ENCODE data around the gene CCDC78. TPM values are rescaled to one million over a fixed set of nuclear protein-coding genes. Genes with fewer than 3 reads are reported as not detected.
A peak's percentile ranks its signal among the peaks of the same experiment; 100 is the strongest.

The CCDC78 gene
- total and polyA plus RNA-seq, 2 of the 13 experiments (the other 11 are each of a cell fraction or from before 2014, with no cell fraction given): 0.53 to 1.5 TPM

DNA sequence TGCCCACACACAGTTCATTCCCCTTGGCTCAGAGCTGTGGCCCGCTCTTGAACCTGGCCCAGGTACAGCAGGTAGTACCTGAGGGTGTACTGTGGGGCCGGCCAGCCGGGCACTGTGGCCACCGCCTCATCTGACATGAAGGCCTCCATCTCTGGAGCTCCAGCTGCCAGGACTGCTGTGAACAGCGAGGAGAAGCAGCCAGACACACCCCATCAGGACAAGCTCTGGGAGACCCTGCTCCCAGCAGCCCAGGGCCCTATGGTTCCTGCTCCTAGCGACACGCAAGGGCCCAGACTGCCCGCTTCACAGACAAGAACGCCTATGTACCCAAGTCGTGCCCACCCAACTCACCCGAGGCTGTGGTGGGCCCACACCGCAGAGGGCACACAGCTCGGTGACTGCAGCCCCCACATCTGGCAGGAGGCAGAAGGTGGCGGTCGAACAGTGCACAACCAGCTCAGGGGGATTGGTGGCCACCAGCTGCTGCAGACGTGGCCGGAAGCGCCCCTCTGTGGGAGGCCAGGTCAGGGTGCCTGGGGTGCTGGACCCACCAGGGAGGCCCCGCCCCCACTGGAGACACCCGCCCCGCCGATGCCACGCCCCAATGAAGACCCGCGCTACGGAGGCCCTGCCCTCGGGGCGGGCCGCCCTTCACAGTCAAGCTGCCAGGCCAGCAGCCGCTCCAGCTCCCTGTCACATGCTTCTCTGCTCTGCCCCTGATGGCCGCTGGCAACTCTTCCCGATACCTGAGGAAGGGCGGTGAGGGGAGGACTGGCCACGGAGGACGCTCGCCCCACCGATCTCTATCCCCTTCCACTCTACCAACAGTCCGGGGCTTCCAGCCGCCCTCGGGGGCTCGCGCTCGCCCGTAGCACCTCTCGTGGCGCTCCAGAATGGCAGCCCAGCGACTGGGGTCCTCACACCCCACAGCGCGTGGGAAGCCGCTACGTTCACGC, 47.1 kb downstream of the CCDC78 start (continued):
- TF ChIP-seq, protein P1, sequence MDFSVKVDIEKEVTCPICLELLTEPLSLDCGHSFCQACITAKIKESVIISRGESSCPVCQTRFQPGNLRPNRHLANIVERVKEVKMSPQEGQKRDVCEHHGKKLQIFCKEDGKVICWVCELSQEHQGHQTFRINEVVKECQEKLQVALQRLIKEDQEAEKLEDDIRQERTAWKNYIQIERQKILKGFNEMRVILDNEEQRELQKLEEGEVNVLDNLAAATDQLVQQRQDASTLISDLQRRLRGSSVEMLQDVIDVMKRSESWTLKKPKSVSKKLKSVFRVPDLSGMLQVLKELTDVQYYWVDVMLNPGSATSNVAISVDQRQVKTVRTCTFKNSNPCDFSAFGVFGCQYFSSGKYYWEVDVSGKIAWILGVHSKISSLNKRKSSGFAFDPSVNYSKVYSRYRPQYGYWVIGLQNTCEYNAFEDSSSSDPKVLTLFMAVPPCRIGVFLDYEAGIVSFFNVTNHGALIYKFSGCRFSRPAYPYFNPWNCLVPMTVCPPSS (IDR thresholded peaks at IDR 0.05): no peak
- TF ChIP-seq POGZ (CRISPR knock-in tag; IDR thresholded peaks at IDR 0.05) (0 out of 2 replicates have a peak, but pooled peaks have one; percentile 21), ZNF792 (CRISPR knock-in tag; IDR thresholded peaks at IDR 0.05) (no peak), ETV5 (CRISPR knock-in tag; IDR thresholded peaks at IDR 0.05; ENCODE audit: borderline replicate concordance) (peak; percentile 76; the same call in 1 of the 2 replicates), RAD51 (IDR thresholded peaks at IDR 0.05; ENCODE audit: borderline replicate concordance) (no peak), ZNF605 (CRISPR knock-in tag; IDR thresholded peaks at IDR 0.05) (peak; percentile 85), ZNF674 (CRISPR knock-in tag; IDR thresholded peaks at IDR 0.05; ENCODE audit: low read depth) (peak; percentile 33; the same call in 1 of the 2 replicates), PPARG (CRISPR knock-in tag; conservative IDR thresholded peaks at IDR 0.05) (no peak), HNRNPUL1 (IDR thresholded peaks at IDR 0.05; ENCODE audit: low read depth, low read length) (no peak), RXRA (CRISPR knock-in tag; IDR thresholded peaks at IDR 0.05) (peak; percentile 52; the same call in 1 of the 2 replicates)
- TF ChIP-seq, protein P2, sequence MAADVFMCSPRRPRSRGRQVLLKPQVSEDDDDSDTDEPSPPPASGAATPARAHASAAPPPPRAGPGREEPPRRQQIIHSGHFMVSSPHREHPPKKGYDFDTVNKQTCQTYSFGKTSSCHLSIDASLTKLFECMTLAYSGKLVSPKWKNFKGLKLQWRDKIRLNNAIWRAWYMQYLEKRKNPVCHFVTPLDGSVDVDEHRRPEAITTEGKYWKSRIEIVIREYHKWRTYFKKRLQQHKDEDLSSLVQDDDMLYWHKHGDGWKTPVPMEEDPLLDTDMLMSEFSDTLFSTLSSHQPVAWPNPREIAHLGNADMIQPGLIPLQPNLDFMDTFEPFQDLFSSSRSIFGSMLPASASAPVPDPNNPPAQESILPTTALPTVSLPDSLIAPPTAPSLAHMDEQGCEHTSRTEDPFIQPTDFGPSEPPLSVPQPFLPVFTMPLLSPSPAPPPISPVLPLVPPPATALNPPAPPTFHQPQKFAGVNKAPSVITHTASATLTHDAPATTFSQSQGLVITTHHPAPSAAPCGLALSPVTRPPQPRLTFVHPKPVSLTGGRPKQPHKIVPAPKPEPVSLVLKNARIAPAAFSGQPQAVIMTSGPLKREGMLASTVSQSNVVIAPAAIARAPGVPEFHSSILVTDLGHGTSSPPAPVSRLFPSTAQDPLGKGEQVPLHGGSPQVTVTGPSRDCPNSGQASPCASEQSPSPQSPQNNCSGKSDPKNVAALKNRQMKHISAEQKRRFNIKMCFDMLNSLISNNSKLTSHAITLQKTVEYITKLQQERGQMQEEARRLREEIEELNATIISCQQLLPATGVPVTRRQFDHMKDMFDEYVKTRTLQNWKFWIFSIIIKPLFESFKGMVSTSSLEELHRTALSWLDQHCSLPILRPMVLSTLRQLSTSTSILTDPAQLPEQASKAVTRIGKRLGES (CRISPR knock-in tag; IDR thresholded peaks at IDR 0.05; ENCODE audit: borderline replicate concordance): no peak
- TF ChIP-seq, protein P3, sequence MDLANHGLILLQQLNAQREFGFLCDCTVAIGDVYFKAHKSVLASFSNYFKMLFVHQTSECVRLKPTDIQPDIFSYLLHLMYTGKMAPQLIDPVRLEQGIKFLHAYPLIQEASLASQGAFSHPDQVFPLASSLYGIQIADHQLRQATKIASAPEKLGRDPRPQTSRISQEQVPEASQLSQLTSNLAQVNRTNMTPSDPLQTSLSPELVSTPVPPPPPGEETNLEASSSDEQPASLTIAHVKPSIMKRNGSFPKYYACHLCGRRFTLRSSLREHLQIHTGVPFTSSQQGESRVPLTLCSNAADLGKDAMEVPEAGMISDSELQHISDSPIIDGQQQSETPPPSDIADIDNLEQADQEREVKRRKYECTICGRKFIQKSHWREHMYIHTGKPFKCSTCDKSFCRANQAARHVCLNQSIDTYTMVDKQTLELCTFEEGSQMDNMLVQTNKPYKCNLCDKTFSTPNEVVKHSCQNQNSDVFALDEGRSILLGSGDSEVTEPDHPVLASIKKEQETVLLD (CRISPR knock-in tag; IDR thresholded peaks at IDR 0.05; ENCODE audit: low read depth): peak; percentile 65
- TF ChIP-seq, protein P4, sequence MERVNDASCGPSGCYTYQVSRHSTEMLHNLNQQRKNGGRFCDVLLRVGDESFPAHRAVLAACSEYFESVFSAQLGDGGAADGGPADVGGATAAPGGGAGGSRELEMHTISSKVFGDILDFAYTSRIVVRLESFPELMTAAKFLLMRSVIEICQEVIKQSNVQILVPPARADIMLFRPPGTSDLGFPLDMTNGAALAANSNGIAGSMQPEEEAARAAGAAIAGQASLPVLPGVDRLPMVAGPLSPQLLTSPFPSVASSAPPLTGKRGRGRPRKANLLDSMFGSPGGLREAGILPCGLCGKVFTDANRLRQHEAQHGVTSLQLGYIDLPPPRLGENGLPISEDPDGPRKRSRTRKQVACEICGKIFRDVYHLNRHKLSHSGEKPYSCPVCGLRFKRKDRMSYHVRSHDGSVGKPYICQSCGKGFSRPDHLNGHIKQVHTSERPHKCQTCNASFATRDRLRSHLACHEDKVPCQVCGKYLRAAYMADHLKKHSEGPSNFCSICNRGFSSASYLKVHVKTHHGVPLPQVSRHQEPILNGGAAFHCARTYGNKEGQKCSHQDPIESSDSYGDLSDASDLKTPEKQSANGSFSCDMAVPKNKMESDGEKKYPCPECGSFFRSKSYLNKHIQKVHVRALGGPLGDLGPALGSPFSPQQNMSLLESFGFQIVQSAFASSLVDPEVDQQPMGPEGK (CRISPR knock-in tag; IDR thresholded peaks at IDR 0.05): peak; percentile 31; the same call in 1 of the 2 replicates
- TF ChIP-seq, protein P5, sequence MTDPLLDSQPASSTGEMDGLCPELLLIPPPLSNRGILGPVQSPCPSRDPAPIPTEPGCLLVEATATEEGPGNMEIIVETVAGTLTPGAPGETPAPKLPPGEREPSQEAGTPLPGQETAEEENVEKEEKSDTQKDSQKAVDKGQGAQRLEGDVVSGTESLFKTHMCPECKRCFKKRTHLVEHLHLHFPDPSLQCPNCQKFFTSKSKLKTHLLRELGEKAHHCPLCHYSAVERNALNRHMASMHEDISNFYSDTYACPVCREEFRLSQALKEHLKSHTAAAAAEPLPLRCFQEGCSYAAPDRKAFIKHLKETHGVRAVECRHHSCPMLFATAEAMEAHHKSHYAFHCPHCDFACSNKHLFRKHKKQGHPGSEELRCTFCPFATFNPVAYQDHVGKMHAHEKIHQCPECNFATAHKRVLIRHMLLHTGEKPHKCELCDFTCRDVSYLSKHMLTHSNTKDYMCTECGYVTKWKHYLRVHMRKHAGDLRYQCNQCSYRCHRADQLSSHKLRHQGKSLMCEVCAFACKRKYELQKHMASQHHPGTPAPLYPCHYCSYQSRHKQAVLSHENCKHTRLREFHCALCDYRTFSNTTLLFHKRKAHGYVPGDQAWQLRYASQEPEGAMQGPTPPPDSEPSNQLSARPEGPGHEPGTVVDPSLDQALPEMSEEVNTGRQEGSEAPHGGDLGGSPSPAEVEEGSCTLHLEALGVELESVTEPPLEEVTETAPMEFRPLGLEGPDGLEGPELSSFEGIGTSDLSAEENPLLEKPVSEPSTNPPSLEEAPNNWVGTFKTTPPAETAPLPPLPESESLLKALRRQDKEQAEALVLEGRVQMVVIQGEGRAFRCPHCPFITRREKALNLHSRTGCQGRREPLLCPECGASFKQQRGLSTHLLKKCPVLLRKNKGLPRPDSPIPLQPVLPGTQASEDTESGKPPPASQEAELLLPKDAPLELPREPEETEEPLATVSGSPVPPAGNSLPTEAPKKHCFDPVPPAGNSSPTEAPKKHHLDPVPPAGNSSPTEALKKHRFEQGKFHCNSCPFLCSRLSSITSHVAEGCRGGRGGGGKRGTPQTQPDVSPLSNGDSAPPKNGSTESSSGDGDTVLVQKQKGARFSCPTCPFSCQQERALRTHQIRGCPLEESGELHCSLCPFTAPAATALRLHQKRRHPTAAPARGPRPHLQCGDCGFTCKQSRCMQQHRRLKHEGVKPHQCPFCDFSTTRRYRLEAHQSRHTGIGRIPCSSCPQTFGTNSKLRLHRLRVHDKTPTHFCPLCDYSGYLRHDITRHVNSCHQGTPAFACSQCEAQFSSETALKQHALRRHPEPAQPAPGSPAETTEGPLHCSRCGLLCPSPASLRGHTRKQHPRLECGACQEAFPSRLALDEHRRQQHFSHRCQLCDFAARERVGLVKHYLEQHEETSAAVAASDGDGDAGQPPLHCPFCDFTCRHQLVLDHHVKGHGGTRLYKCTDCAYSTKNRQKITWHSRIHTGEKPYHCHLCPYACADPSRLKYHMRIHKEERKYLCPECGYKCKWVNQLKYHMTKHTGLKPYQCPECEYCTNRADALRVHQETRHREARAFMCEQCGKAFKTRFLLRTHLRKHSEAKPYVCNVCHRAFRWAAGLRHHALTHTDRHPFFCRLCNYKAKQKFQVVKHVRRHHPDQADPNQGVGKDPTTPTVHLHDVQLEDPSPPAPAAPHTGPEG (CRISPR knock-in tag; IDR thresholded peaks at IDR 0.05): no peak
